ENCODE data around the gene OR7G2. TPM values are rescaled to one million over a fixed set of nuclear protein-coding genes. Genes with fewer than 3 reads are reported as not detected.
"Not testable (repeated sequence)": the region's sequence is repeated elsewhere in the genome, so short reads cannot be mapped to it uniquely, and the experiment has no call there.

The OR7G2 gene
- polyA plus RNA-seq, 2 of the 4 experiments (the other 2 are of a cell fraction): not detected

GRCh38 chr19:9058905-9059667, 48.2 kb downstream of the OR7G2 start (continued):
- TF ChIP-seq CHD2 (IDR thresholded peaks at IDR 0.05; ENCODE audit: low read length, partially characterized antibody) (peak; percentile 15), HES2 (IDR thresholded peaks at IDR 0.05) (no peak), ZSCAN20 (CRISPR knock-in tag; IDR thresholded peaks at IDR 0.05) (no peak), NPAS2 (CRISPR knock-in tag; IDR thresholded peaks at IDR 0.05; ENCODE audit: borderline replicate concordance) (no peak), TFCP2L1 (CRISPR knock-in tag; IDR thresholded peaks at IDR 0.05) (no peak), EHF (CRISPR knock-in tag; IDR thresholded peaks at IDR 0.05) (no peak), HOXB5 (CRISPR knock-in tag; IDR thresholded peaks at IDR 0.05) (peak; percentile 94), TP53 (CRISPR knock-in tag; IDR thresholded peaks at IDR 0.05) (no peak), MAZ (IDR thresholded peaks at IDR 0.05; ENCODE audit: borderline replicate concordance, low read depth, low read length) (no peak), CHD4 (IDR thresholded peaks at IDR 0.05; ENCODE audit: borderline replicate concordance) (0 out of 2 replicates have a peak, but pooled peaks have one; percentile 12), CEBPB (IDR thresholded peaks at IDR 0.05) (peak; percentile 48 to 84; a peak in 3 of 4 replicates), CBX2 (IDR thresholded peaks at IDR 0.05; ENCODE audit: borderline replicate concordance, low read depth) (no peak), REST (IDR thresholded peaks at IDR 0.05) (no peak), FOXS1 (CRISPR knock-in tag; IDR thresholded peaks at IDR 0.05) (no peak), KDM1A (IDR thresholded peaks at IDR 0.05; ENCODE audit: low read depth) (no peak)

GRCh38 chr19:9057505-9058258, 49.6 kb downstream of the OR7G2 start:
- no peak for DNase-seq (ENCODE audit: low read depth in 1 of 2, low spot score in 1 of 2)
- Histone ChIP-seq H3K27ac (peak overlapping the region in 1 of 2 experiments; percentile 92; a peak in 3 of 6 replicates), H3K4me2 (no peak overlapping the region), H3K9me3 (no peaks in the 10 kb centered on the region), H3K4me3 (no peak overlapping the region), H3K4me1 (peaks cover 19% of the 10 kb centered on the region)
- 83% methylated on average over 4 of the region's 4 CpGs for WGBS (ENCODE audit: missing lambda C conversion rate)
- ATAC-seq: no peak
- POLR2A ChIA-PET: interaction anchor here (0.6 to 0.7 kb wide), 2 partner anchors 11 to 18 kb away, joined by 3 to 6 read pairs; no protein-coding TSS in a partner anchor
- peak; percentile 83 for TF ChIP-seq ZC3H11A (IDR thresholded peaks at IDR 0.05)
- no peak for TF ChIP-seq EP300 (IDR thresholded peaks at IDR 0.05)
- CTCF ChIA-PET: no interaction called here
- FAIRE-seq: no peak

DNA sequence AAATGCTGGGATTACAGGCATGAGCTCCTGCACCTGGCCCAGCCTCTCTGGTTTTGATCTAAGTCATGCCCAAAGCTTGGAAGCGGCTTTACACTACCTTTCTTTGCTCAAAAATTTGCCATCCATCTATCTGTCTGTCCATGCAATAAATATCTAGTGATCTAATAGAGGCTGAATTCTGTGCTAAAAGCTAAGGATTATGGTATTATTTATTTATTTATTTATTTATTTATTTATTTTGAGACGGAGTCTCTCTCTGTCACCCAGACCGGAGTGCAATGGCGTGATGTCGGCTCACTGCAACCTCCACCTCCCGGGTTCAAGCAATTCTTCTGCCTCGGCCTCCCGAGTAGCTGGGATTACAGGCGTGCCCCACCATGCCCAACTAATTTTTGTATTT, 51.1 kb downstream of the OR7G2 start:
- TF ChIP-seq ZC3H11A (IDR thresholded peaks at IDR 0.05): peak; percentile 54
- H3K27ac ChIP-seq: peak overlapping the region; percentile 75 to 92
- CTCF ChIA-PET; FAIRE-seq; ATAC-seq; H3K9me3 ChIP-seq; DNase-seq (ENCODE audit: low read depth in 1 of 2, low spot score in 1 of 2): not testable (repeated sequence)
- POLR2A ChIA-PET: interaction anchor here (1.4 kb wide), 1 partner anchor 19 kb away, joined by 4 read pairs; no protein-coding TSS in a partner anchor
- H3K4me2 ChIP-seq: peak overlapping the region; percentile 84
- 0 out of 3 replicates have a peak overlapping the region, but pooled peaks have one; percentile 20 for H3K4me3 ChIP-seq
- 90% methylated on average over 9 of the region's 9 CpGs for WGBS (ENCODE audit: missing lambda C conversion rate)
- H3K4me1 ChIP-seq: peaks cover 19% of the 10 kb centered on the region
